Measurements from ENCODE around the gene GDF9. TPM values are rescaled to one million over a fixed set of nuclear protein-coding genes. Genes with fewer than 3 reads are reported as not detected.

The GDF9 gene
- total and polyA plus RNA-seq, 2 donors (not counting 3 experiments of a cell fraction or from before 2014, with no cell fraction given) = 0.07 TPM; not detected in 1

- dilution Hi-C loops (cut with MboI; ENCODE audit: extremely low pct_ligation_motif_present, low sequenced_read_pairs) (no loop called here), intact Hi-C loops (cut with micrococcal nuclease) (no loop called here)
- CTCF ChIA-PET = interaction anchor here (1.5 kb wide), 1 partner anchor 18 kb away, joined by 3 read pairs; the partner anchor contains the start of gene SHROOM1
- Histone ChIP-seq H4K20me1 (replicated peaks; ENCODE audit: control insufficient read depth, extremely low read depth, insufficient read depth, low read length) (no peaks in the 10 kb centered on the region), H3K27me3 (ENCODE audit: control insufficient read depth in 2 of 2, insufficient read depth in 2 of 2, low read length in 2 of 2) (no peaks in the 10 kb centered on the region), H3K36me3 (ENCODE audit: control insufficient read depth in 2 of 2, extremely low read depth in 1 of 2, insufficient read depth in 2 of 2, low read length in 2 of 2) (no peaks in the 10 kb centered on the region), H3K79me2 (ENCODE audit: control insufficient read depth, insufficient read depth, low read length) (no peaks in the 10 kb centered on the region), H3K9ac (replicated peaks; ENCODE audit: extremely low read depth, insufficient read depth, low read length) (no peak overlapping the region), H3K4me2 (ENCODE audit: insufficient read depth, low read length) (no peak overlapping the region), H3K9me3 (replicated peaks; ENCODE audit: control insufficient read depth, insufficient read depth, low read length) (no peaks in the 10 kb centered on the region), H2AFZ (ENCODE audit: low read depth, low read length) (no peak overlapping the region), H3K9me1 (replicated peaks; ENCODE audit: control insufficient read depth, extremely low read depth, insufficient read depth, low read length) (no peaks in the 10 kb centered on the region), H3K4me3 (replicated peaks in 1 of 3; ENCODE audit: insufficient read depth in 1 of 3, low read depth in 1 of 3, low read length in 3 of 3) (no peak overlapping the region), H3K4me1 (ENCODE audit: control insufficient read depth, extremely low read depth, insufficient read depth, low read length) (no peaks in the 10 kb centered on the region), H3K27ac (ENCODE audit: insufficient read depth, low read depth, low read length) (no peak overlapping the region)
- no TSS peak for BruUV-seq (replicated peaks)
- no peak for TF ChIP-seq POLR2AphosphoS5 (IDR thresholded peaks at IDR 0.05; ENCODE audit: insufficient read depth, low read depth, low read length)
- no peak for TF ChIP-seq MAX (IDR thresholded peaks at IDR 0.05; ENCODE audit: insufficient read depth, insufficient read length)
- TF ChIP-seq POLR2A (IDR thresholded peaks at IDR 0.05; ENCODE audit: low read depth, low read length) = no peak
- no peak for TF ChIP-seq GATA2 (IDR thresholded peaks at IDR 0.05; ENCODE audit: insufficient read depth, insufficient read length, low read depth, low read length)
- no peak for TF ChIP-seq MYC (IDR thresholded peaks at IDR 0.05; ENCODE audit: low read depth, low read length)
- TF ChIP-seq EZH2 (IDR thresholded peaks at IDR 0.05; ENCODE audit: borderline replicate concordance, low read depth, low read length, severe bottlenecking) = no peak
- TF ChIP-seq CTCF (IDR thresholded peaks at IDR 0.05; ENCODE audit: extremely low read depth in 1 of 2, insufficient read depth in 1 of 2, low read depth in 1 of 2, low read length in 2 of 2) = no peak
- TF ChIP-seq JUN (IDR thresholded peaks at IDR 0.05; ENCODE audit: borderline replicate concordance, insufficient read depth, insufficient read length, low read depth) = no peak
- TF ChIP-seq FOS (IDR thresholded peaks at IDR 0.05; ENCODE audit: borderline replicate concordance, insufficient read depth, low read length) = no peak
- FAIRE-seq (no peak), DNase-seq (ENCODE audit: low read depth, low spot score) (no peak)
- POLR2A ChIA-PET = interaction anchor here (0.6 kb wide), 1 partner anchor 78 kb away, joined by 3 read pairs; no protein-coding TSS in a partner anchor
These were observed 18.0 kb downstream of the GDF9 start for GRCh38 chr5:132848270-132848669.

All from endothelial cell of umbilical vein (primary cell).